ENCODE measurements around the gene EEF1AKMT3. TPM values are rescaled to one million over a fixed set of nuclear protein-coding genes. Genes with fewer than 3 reads are reported as not detected.

Gene EEF1AKMT3
- total RNA-seq, 4 donors from 2014 or later = 1.9 to 6.7 (median 4.3) TPM

- H3K27me3 ChIP-seq = no peaks in the 10 kb centered on the region
- H3K36me3 ChIP-seq = peaks cover 0 to 49% (median 28%) of the 10 kb centered on the region in 4 donors
- intact Hi-C loops (cut with DNase I; ENCODE audit: low total_unique reads) = no loop called here
- H3K27ac ChIP-seq = peak overlapping the region in 1 of 4 donors; percentile 85
- no peak for DNase-seq
- H3K4me1 ChIP-seq = peaks cover 33 to 55% (median 41%) of the 10 kb centered on the region in 4 donors
- no peaks in the 10 kb centered on the region for H3K9me3 ChIP-seq
- WGBS, 2 donors (ENCODE audit: low coverage in 1 of 2) = 70% methylated on average over 10 of the region's 10 CpGs; no CpG with 5 or more reads in 1 of the 2 donors
- TF ChIP-seq, protein P1, sequence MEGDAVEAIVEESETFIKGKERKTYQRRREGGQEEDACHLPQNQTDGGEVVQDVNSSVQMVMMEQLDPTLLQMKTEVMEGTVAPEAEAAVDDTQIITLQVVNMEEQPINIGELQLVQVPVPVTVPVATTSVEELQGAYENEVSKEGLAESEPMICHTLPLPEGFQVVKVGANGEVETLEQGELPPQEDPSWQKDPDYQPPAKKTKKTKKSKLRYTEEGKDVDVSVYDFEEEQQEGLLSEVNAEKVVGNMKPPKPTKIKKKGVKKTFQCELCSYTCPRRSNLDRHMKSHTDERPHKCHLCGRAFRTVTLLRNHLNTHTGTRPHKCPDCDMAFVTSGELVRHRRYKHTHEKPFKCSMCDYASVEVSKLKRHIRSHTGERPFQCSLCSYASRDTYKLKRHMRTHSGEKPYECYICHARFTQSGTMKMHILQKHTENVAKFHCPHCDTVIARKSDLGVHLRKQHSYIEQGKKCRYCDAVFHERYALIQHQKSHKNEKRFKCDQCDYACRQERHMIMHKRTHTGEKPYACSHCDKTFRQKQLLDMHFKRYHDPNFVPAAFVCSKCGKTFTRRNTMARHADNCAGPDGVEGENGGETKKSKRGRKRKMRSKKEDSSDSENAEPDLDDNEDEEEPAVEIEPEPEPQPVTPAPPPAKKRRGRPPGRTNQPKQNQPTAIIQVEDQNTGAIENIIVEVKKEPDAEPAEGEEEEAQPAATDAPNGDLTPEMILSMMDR (IDR thresholded peaks at IDR 0.05) = no peak
- no peak for TF ChIP-seq POLR2A (IDR thresholded peaks at IDR 0.05)
- no peak for TF ChIP-seq EP300 (IDR thresholded peaks at IDR 0.05; ENCODE audit: low read depth)
- TF ChIP-seq POLR2AphosphoS5 (IDR thresholded peaks at IDR 0.05) = no peak
- in situ Hi-C loops (cut with MboI; ENCODE audit: low pct_ligation_motif_present in 1 of 4, low pct_unique_long_range_greater_than_20kb in 1 of 4, low sequenced_read_pairs in 3 of 4) = loop anchor here in 2 of 4 donors (5.0 kb wide), 1 partner anchor 78 kb away; no protein-coding TSS in a partner anchor
- H3K4me3 ChIP-seq = no peak overlapping the region
Observed at GRCh38 chr12:57829025-57829777, 56.8 kb downstream of the EEF1AKMT3 start.

DNA sequence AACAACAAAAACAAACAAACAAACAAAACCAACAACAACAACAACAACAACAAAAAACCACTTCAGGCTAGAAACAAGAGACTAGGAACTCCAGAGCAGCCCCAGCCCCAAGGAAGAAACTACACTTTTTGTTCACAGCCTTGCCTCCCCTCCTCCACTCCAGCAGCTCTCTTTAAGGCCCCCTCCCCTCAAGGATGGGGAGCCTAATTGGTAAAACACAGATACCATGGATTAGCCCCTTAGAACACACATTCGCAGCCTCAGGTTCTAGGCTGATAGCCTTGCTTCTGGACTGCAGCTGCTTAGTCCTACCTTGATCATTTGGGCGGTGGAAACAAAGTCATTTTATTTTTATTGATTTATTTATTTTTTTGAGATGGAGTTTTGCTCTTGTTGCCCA lies 58.0 kb downstream of the EEF1AKMT3 start:
- in situ Hi-C loops (cut with MboI; ENCODE audit: low pct_ligation_motif_present in 1 of 4, low pct_unique_long_range_greater_than_20kb in 1 of 4, low sequenced_read_pairs in 3 of 4) = loop anchor here in 2 of 4 donors (5.0 to 10.0 kb wide), 2 partner anchors 74 to 77 kb away; no protein-coding TSS in a partner anchor
- H3K27ac ChIP-seq = peak overlapping the region in 3 of 4 donors; percentile 66 to 98 (median 85)

More for the DNA sequence above, 58.0 kb downstream of the EEF1AKMT3 start:
- WGBS, 2 donors (ENCODE audit: low coverage in 1 of 2) = 80 to 87% methylated on average over 1 to 2 of the region's 2 CpGs
- H3K9me3 ChIP-seq = no peaks in the 10 kb centered on the region
- TF ChIP-seq EP300 (IDR thresholded peaks at IDR 0.05; ENCODE audit: low read depth) (no peak), POLR2A (IDR thresholded peaks at IDR 0.05) (no peak), POLR2AphosphoS5 (IDR thresholded peaks at IDR 0.05) (no peak)
- TF ChIP-seq, protein P1 (IDR thresholded peaks at IDR 0.05) = no peak
- H3K36me3 ChIP-seq = peaks cover 0 to 37% (median 22%) of the 10 kb centered on the region in 4 donors
- H3K27me3 ChIP-seq = no peaks in the 10 kb centered on the region
- peaks cover 45 to 67% (median 52%) of the 10 kb centered on the region in 4 donors for H3K4me1 ChIP-seq
- no peak for DNase-seq
- H3K4me3 ChIP-seq = no peak overlapping the region
- intact Hi-C loops (cut with DNase I; ENCODE audit: low total_unique reads) = loop anchor here (2.0 kb wide), 1 partner anchor 68 kb away; no protein-coding TSS in a partner anchor

Small RNAs within 50 kb of the gene (small RNA-seq; reads per million reads assigned to genes)
- gene MIR26A2 = 3.2 to 10.2 (median 5.7) reads per million in 4 donors
- 0 reads per million in 4 donors for gene RNU6-1083P

Other genes starting within 250 kb of the EEF1AKMT3 start
- 100 to 1,000 TPM in 1 of 4 donors, 10 to 100 TPM in 3; 36.6 to 155 (median 51.0) TPM for gene MBD6, start 249.8 kb upstream of the EEF1AKMT3 start, total RNA-seq
- 100 to 1,000 TPM; 154 to 344 (median 175) TPM for gene DCTN2, start 225.4 kb upstream of the EEF1AKMT3 start, total RNA-seq
- gene KIF5A, start 222.6 kb upstream of the EEF1AKMT3 start, total RNA-seq = 1 to 10 TPM; 1.3 to 6.2 (median 1.6) TPM
- gene PIP4K2C, start 181.4 kb upstream of the EEF1AKMT3 start, total RNA-seq = 100 to 1,000 TPM in 1 of 4 donors, 10 to 100 TPM in 3; 38.4 to 308 (median 45.8) TPM
- 10 to 100 TPM in 1 of 4 donors, 1 to 10 TPM in 3; 8.0 to 10.9 (median 9.6) TPM for gene DTX3, start 167.8 kb upstream of the EEF1AKMT3 start, total RNA-seq
- gene ARHGEF25, start 161.2 kb upstream of the EEF1AKMT3 start, total RNA-seq = 10 to 100 TPM in 3 of 4 donors, 1 to 10 TPM in 1; 6.6 to 35.9 (median 15.3) TPM
- gene B4GALNT1, start 139.4 kb upstream of the EEF1AKMT3 start, total RNA-seq = 1 to 10 TPM in 2 of 4 donors, under 1 TPM in 1, not detected in 1; 0.68 to 6.4 (median 2.1) TPM
- gene OS9, start 78.5 kb upstream of the EEF1AKMT3 start, total RNA-seq = 100 to 1,000 TPM; 187 to 362 (median 249) TPM
- gene AGAP2, start 33.9 kb upstream of the EEF1AKMT3 start, total RNA-seq = 100 to 1,000 TPM in 1 of 4 donors, 1 to 10 TPM in 3; 1.2 to 125 (median 5.6) TPM
- 10 to 100 TPM; 20.6 to 73.3 (median 42.8) TPM for gene TSPAN31, start 27.6 kb upstream of the EEF1AKMT3 start, total RNA-seq
- gene CDK4, start 20.3 kb upstream of the EEF1AKMT3 start, total RNA-seq = 100 to 1,000 TPM in 1 of 4 donors, 10 to 100 TPM in 3; 20.9 to 194 (median 47.8) TPM
- gene MARCHF9, start 17.5 kb upstream of the EEF1AKMT3 start, total RNA-seq = 10 to 100 TPM in 2 of 4 donors, 1 to 10 TPM in 2; 1.5 to 24.1 (median 9.5) TPM
- 1 to 10 TPM in 2 of 4 donors, under 1 TPM in 1, not detected in 1; 0.40 to 2.5 (median 2.3) TPM for gene CYP27B1, start 5.5 kb upstream of the EEF1AKMT3 start, total RNA-seq
- gene METTL1, start 509 bp upstream of the EEF1AKMT3 start, total RNA-seq = 1 to 10 TPM; 4.1 to 7.1 (median 4.5) TPM
- gene TSFM, start 10.2 kb downstream of the EEF1AKMT3 start, total RNA-seq = 10 to 100 TPM in 3 of 4 donors, 1 to 10 TPM in 1; 1.4 to 23.2 (median 18.9) TPM
- 10 to 100 TPM in 2 of 4 donors, 1 to 10 TPM in 2; 3.0 to 21.1 (median 9.1) TPM for gene AVIL, start 46.1 kb downstream of the EEF1AKMT3 start, total RNA-seq
- 100 to 1,000 TPM; 174 to 268 (median 231) TPM for gene CTDSP2, start 74.1 kb downstream of the EEF1AKMT3 start, total RNA-seq
- 10 to 100 TPM in 3 of 4 donors, under 1 TPM in 1; 0.80 to 41.8 (median 24.5) TPM for gene ATP23, start 169.0 kb downstream of the EEF1AKMT3 start, total RNA-seq